Peyer's patch (tissue), 4 donors: ENCODE data around the gene ZNF207. TPM values are rescaled to one million over a fixed set of nuclear protein-coding genes. Genes with fewer than 3 reads are reported as not detected.
A peak's percentile ranks its signal among the peaks of the same experiment; 100 is the strongest.
"Not testable (repeated sequence)": the region's sequence is repeated elsewhere in the genome, so short reads cannot be mapped to it uniquely, and the experiment has no call there.

ENCODE experiments used
- DNase-seq, 3 donors: peaks; one replicate each; pipeline ENCODE4 v3.0.0-alpha.2; 2017 to 2019
- H3K27ac ChIP-seq, 4 donors: fragments of 200-600 bp; sonication (generic); one replicate each; pipeline ENCODE4 v1.5.1; 2016 to 2019
- H3K27me3 ChIP-seq, 2 donors: fragments of 200-600 bp; sonication (generic); one replicate each; pipeline ENCODE4 v1.5.1; 2019
- H3K36me3 ChIP-seq, 3 donors: fragments of 200-600 bp; sonication (generic); one replicate each; pipeline ENCODE4 v1.5.1; 2016 to 2019
- H3K4me1 ChIP-seq, 4 donors: fragments of 200-600 bp; sonication (generic); one replicate each; pipeline ENCODE4 v1.5.1; 2016 to 2019
- H3K4me3 ChIP-seq, 4 donors: fragments of 200-600 bp; sonication (generic); 1 replicate in 3 of 4; 2 replicates in 1 of 4; pipeline ENCODE4 v1.5.1; 2016 to 2019; ENCODE audit warnings: mild to moderate bottlenecking in 1 of 4
- H3K9me3 ChIP-seq, 4 donors: fragments of 200-600 bp; sonication (generic); one replicate each; pipeline ENCODE4 v1.5.1; 2016 to 2019; ENCODE audit warnings: mild to moderate bottlenecking in 1 of 4
- POLR2A ChIP-seq, 2 donors: fragments of 450-650 bp; IDR thresholded peaks; one replicate each; pipeline ENCODE4 v1.5.1; 2017; ENCODE audit warnings: antibody characterized with exemption in 2 of 2, mild to moderate bottlenecking in 2 of 2, moderate library complexity in 2 of 2
- total RNA-seq, 4 donors: library from RNA; depleted of rRNA; stranded (reverse); fragments of >200 nt; gene quantifications; one replicate each; pipeline ENCODE4 v1.1.0, GENCODE V29; 2016
- TF ChIP-seq, protein P1 (sequence below), 6 experiments: fragments of 450-650 bp in 4 of 6; fragments of 200-600 bp in 2 of 6; sonication (generic) in 1 of 6; IDR thresholded peaks; one replicate each; pipeline ENCODE4 v1.5.1; 2017 to 2019; ENCODE audit warnings: antibody characterized with exemption in 6 of 6, mild to moderate bottlenecking in 3 of 6, moderate library complexity in 1 of 6

ZNF207 gene
- total RNA-seq, 4 donors from 2014 or later = 139 to 234 (median 184) TPM

DNA sequence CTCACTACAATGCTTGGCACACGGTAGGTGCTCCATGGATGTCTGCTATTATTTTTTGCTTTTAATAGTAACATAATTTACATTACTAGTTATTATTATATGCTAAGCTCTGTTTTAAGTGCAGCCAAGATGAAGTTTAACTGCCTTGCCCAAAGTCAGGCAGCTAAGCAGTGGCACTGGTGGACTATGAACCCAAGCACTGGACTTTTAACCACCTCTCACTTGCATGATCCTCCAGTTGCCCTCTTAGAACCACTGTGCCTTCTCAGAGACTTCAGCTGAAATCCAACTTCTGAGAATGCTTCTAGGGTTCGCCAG, 1.5 kb upstream of the ZNF207 start:
- peaks cover 0 to 17% (median 0%) of the 10 kb centered on the region in 3 donors for H3K36me3 ChIP-seq
- TF ChIP-seq, protein P1, sequence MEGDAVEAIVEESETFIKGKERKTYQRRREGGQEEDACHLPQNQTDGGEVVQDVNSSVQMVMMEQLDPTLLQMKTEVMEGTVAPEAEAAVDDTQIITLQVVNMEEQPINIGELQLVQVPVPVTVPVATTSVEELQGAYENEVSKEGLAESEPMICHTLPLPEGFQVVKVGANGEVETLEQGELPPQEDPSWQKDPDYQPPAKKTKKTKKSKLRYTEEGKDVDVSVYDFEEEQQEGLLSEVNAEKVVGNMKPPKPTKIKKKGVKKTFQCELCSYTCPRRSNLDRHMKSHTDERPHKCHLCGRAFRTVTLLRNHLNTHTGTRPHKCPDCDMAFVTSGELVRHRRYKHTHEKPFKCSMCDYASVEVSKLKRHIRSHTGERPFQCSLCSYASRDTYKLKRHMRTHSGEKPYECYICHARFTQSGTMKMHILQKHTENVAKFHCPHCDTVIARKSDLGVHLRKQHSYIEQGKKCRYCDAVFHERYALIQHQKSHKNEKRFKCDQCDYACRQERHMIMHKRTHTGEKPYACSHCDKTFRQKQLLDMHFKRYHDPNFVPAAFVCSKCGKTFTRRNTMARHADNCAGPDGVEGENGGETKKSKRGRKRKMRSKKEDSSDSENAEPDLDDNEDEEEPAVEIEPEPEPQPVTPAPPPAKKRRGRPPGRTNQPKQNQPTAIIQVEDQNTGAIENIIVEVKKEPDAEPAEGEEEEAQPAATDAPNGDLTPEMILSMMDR (IDR thresholded peaks at IDR 0.05) = no peak
- no peak for TF ChIP-seq POLR2A (IDR thresholded peaks at IDR 0.05)
- H3K4me3 ChIP-seq = peak overlapping the region in 1 of 4 donors; percentile 83
- peak in 1 of 3 donors; percentile 79 for DNase-seq
- H3K4me1 ChIP-seq = peaks cover 0 to 33% (median 19%) of the 10 kb centered on the region in 4 donors
- H3K27ac ChIP-seq = peak overlapping the region in 1 of 4 donors; percentile 1
- H3K9me3 ChIP-seq = no peaks in the 10 kb centered on the region
- H3K27me3 ChIP-seq = no peaks in the 10 kb centered on the region

DNA sequence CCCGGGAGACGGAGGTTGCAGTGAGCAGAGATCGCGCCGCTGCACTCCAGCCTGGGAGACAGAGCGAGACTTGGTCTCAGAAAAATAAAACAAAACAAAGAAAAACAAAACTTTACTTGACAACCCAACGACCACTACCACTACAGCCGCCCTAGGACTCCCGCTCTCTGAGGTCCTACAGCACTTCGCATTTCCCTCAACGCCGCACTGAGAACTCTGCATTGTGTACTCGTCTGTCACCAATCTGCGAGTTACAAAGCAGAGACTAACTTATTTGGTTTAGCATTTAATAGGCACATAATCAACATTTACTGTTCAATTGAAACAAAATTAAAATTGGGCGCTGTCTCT, 479 bp upstream of the ZNF207 start:
- peaks cover 0 to 43% (median 21%) of the 10 kb centered on the region in 4 donors for H3K4me1 ChIP-seq
- H3K4me3 ChIP-seq = peak overlapping the region; percentile 71 to 91 (median 80)
- no peaks in the 10 kb centered on the region for H3K27me3 ChIP-seq
- no peaks in the 10 kb centered on the region for H3K9me3 ChIP-seq
- peak overlapping the region; percentile 95 to 97 (median 96) for H3K27ac ChIP-seq
- no peak for TF ChIP-seq POLR2A (IDR thresholded peaks at IDR 0.05)
- TF ChIP-seq, protein P1 (IDR thresholded peaks at IDR 0.05) = no peak
- peak in 2 of 3 donors; percentile 31 to 52 for DNase-seq
- peaks cover 0 to 25% (median 0%) of the 10 kb centered on the region in 3 donors for H3K36me3 ChIP-seq

DNA sequence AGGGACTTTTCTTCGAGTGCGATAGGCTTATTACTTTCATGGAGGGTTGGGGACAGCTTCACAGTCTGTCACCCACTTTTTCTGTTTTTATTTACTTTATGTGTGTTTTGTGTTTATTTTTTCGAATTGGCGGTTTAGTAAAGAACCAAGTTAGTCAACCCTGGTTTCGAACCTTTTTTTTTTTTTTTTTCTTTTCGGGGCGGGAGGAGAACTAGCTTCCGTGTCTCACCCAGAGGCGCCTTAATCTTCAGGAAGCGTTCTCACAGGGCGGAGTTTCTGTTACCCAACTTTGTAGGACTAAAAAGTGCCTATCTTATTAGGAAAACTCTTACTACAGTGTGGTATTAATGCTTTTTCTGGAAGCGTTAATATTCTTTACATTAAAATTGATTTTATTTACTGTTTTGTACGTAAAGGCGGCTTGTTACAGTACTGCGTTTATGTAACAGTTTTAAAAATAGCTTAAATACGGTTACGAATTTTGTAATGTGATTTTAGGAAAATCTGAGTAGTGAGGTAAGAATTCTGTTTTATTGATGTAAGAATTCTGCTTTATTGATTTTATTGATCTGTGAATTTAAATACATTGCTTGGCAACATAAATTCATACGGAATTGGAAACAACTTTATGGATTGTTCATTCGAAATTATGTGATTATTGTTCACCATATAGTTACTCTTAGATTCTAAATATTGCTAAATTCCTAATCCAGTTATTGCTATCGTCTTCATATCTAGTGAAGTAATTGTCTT, 885 bp downstream of the ZNF207 start:
- Histone ChIP-seq H3K4me3 (peak overlapping the region; percentile 71 to 91 (median 80)), H3K4me1 (peaks cover 0 to 57% (median 24%) of the 10 kb centered on the region in 4 donors), H3K9me3 (no peaks in the 10 kb centered on the region), H3K27me3 (no peaks in the 10 kb centered on the region), H3K27ac (peak overlapping the region; percentile 95 to 97 (median 96)), H3K36me3 (peaks cover 0 to 39% (median 0%) of the 10 kb centered on the region in 3 donors)
- peak in 1 of 3 donors; percentile 62 for DNase-seq
- TF ChIP-seq, protein P1 (IDR thresholded peaks at IDR 0.05) = peak in 1 of 6 experiments; percentile 2
- no peak for TF ChIP-seq POLR2A (IDR thresholded peaks at IDR 0.05)

DNA sequence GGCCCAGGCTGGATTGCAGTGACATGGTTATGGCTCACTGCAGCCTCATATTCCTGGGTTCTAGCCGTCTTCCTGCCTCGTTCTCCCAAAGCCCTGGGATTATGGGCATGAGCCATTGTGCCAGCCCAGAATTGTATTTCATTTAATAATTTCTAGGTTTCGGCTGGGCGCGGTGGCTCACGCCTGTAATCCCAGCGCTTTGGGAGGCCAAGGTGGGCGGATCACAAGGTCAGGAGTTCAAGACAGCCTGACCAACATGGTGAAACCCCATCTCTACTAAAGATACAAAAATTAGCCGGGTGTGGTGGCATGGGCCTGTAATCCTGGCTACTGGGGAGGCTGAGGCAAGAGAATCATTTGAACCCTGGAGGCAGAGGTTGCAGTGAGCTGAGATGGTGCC, 2.8 kb downstream of the ZNF207 start:
- Histone ChIP-seq H3K4me1 (peaks cover 0 to 73% (median 29%) of the 10 kb centered on the region in 4 donors), H3K36me3 (peaks cover 0 to 55% (median 0%) of the 10 kb centered on the region in 3 donors), H3K4me3 (peak overlapping the region in 3 of 4 donors; percentile 71 to 91 (median 83))
- H3K27ac ChIP-seq, H3K9me3 ChIP-seq, H3K27me3 ChIP-seq, DNase-seq: not testable (repeated sequence)

DNA sequence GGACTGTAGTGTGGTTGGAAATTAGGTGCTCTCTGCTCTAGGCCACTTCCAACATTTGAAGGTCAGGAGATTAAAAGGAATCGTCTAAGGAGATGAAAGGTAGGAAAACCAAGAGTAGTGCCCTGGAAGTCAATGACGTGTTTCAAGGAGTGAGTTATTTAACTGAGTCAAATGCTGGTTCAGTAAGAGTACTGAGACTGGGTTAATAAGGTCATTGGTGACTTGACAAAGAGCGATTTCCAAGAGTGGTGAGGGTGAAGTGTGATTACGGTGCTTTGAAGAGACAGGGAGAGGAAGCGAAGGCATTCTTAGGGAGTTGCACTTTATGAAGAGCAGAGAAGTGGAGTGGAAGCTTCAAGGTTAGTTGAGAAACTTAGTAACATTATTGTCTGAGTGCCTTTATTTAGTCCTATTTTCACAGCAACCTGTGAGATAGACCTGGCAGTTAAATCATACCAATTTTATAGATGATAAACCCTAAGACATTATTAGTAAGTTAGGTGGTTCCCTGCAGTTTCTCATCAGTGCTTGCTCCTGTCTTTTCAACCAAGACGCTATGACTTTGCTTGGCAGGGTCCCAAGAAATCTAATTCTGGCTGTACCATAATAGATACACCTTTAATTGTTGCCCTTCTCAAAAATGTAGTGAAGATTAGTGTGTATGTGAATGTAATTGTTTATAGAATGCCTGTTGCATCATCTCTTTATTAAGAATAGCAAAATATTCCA, 5.9 kb downstream of the ZNF207 start:
- H3K9me3 ChIP-seq = no peaks in the 10 kb centered on the region
- TF ChIP-seq, protein P1 (IDR thresholded peaks at IDR 0.05) = no peak
- TF ChIP-seq POLR2A (IDR thresholded peaks at IDR 0.05) = no peak
- H3K36me3 ChIP-seq = peaks cover 0 to 86% (median 0%) of the 10 kb centered on the region in 3 donors
- no peaks in the 10 kb centered on the region for H3K27me3 ChIP-seq
- no peak overlapping the region for H3K4me3 ChIP-seq
- peaks cover 0 to 60% (median 23%) of the 10 kb centered on the region in 4 donors for H3K4me1 ChIP-seq
- H3K27ac ChIP-seq = no peak overlapping the region
- DNase-seq = no peak

DNA sequence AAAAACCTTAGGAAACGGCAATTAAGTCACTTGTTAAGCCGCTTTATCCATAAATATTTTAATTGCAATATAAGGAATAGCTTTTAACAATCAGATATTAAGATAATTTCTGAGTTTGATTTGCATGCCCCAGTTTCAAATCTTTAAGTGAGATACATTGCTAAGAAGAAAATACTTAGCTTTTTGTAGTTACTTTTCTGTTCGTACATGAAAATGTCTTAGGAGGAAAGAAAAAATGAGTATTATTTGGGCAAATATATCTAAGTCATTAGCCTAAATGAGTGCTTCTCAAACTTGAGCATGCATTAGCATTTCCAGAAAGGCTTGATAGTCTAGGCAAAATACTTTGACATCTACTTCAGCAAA, 6.4 kb downstream of the ZNF207 start:
- H3K27me3 ChIP-seq = no peaks in the 10 kb centered on the region
- no peak for DNase-seq
- H3K9me3 ChIP-seq = no peaks in the 10 kb centered on the region
- H3K27ac ChIP-seq = no peak overlapping the region
- no peak overlapping the region for H3K4me3 ChIP-seq
- H3K4me1 ChIP-seq = peaks cover 0 to 60% (median 23%) of the 10 kb centered on the region in 4 donors
- TF ChIP-seq, protein P1 (IDR thresholded peaks at IDR 0.05) = no peak
- H3K36me3 ChIP-seq = peaks cover 0 to 91% (median 0%) of the 10 kb centered on the region in 3 donors
